Measurements from ENCODE around the gene GATA1.

The GATA1 gene

DNA sequence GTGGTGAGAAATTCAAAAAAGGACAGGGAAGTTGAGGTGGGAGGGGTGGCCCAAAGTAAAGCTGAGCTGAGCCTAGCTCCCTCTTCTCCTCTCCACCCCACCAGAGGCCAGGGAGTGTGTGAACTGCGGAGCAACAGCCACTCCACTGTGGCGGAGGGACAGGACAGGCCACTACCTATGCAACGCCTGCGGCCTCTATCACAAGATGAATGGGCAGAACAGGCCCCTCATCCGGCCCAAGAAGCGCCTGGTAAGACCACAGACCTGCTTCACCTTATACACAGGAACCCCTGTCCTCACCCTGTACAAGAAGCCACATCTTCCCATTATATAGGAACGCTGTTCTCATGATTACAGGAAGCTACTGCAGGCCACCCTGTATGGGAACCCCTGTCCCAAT lies 5.8 kb downstream of the GATA1 start:
- no peak for DNase-seq (ENCODE audit: low spot score)
- in situ Hi-C loops (cut with MboI; ENCODE audit: low sequenced_read_pairs, unreplicated experiment), result no loop called here
- TF ChIP-seq, protein P1, sequence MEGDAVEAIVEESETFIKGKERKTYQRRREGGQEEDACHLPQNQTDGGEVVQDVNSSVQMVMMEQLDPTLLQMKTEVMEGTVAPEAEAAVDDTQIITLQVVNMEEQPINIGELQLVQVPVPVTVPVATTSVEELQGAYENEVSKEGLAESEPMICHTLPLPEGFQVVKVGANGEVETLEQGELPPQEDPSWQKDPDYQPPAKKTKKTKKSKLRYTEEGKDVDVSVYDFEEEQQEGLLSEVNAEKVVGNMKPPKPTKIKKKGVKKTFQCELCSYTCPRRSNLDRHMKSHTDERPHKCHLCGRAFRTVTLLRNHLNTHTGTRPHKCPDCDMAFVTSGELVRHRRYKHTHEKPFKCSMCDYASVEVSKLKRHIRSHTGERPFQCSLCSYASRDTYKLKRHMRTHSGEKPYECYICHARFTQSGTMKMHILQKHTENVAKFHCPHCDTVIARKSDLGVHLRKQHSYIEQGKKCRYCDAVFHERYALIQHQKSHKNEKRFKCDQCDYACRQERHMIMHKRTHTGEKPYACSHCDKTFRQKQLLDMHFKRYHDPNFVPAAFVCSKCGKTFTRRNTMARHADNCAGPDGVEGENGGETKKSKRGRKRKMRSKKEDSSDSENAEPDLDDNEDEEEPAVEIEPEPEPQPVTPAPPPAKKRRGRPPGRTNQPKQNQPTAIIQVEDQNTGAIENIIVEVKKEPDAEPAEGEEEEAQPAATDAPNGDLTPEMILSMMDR (IDR thresholded peaks at IDR 0.05; ENCODE audit: borderline replicate concordance, control extremely low read depth, extremely low read depth, insufficient read depth, missing control alignments), result no peak

DNA sequence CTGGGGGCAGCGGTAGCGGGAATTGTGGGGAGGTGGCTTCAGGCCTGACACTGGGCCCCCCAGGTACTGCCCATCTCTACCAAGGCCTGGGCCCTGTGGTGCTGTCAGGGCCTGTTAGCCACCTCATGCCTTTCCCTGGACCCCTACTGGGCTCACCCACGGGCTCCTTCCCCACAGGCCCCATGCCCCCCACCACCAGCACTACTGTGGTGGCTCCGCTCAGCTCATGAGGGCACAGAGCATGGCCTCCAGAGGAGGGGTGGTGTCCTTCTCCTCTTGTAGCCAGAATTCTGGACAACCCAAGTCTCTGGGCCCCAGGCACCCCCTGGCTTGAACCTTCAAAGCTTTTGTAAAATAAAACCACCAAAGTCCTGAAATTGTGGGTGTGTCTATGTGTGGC lies 7.5 kb downstream of the GATA1 start:
- TF ChIP-seq, protein P1 (IDR thresholded peaks at IDR 0.05; ENCODE audit: borderline replicate concordance, control extremely low read depth, extremely low read depth, insufficient read depth, missing control alignments), result no peak
- in situ Hi-C loops (cut with MboI; ENCODE audit: low sequenced_read_pairs, unreplicated experiment), result no loop called here
- DNase-seq (ENCODE audit: low spot score), result no peak

DNA sequence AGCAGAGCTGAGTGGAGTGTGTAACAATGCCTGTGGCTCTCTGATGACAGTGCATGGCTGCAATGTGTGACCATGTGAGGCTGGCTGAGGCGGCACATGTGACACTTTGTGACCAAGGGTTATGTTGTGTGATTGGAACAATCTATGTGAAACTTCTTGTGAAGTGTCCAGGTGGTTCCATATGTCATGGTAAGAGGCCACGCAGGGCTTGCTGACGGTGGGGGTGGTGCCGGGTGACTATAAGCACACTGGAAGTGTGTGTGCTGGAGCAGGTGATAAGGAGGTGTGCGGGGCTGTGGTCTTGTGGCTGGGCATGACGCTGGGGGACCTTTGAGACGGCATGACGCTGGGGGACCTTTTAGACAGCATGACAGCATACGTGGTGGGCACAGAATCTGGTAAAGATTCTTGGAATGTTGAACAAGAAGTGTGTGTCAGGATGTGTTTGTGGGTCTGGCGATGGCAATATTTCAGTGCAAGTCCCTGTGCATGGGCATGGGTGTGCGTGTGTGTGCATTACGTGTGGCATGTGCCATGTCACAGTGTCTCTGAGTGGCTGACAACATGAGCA lies 8.0 kb downstream of the GATA1 start:
- TF ChIP-seq, protein P1 (IDR thresholded peaks at IDR 0.05; ENCODE audit: borderline replicate concordance, control extremely low read depth, extremely low read depth, insufficient read depth, missing control alignments), result no peak
- in situ Hi-C loops (cut with MboI; ENCODE audit: low sequenced_read_pairs, unreplicated experiment), result no loop called here
- DNase-seq (ENCODE audit: low spot score), result no peak

DNA sequence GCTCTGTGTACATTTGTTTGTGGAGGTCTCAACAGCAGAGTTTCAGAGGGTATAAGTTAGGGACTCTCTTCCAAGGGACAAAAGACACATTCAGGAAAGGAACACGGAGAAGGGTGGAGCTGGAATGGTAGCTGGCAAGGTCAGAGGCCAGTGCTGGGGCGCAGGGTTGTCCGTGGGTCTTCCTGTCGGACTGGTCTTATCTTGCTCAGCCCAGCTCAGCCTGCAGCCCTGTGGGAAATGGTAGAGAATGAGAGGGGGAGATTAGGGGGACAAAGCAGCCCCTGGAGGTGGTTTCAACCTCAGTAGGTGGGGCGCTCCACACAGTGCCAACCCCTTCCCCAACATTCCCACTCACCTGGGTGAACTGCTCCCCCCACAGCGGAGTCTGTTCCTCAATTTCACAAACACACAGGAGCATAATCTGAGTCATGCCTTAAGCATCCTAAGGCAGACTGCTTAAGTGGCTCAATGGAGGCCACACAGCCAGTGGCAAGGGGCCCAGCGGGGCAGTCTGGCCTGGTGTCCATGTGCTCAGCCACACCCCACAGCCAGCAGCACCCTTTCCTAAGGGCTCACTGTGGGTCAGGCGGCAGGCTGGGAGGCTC lies 8.6 kb downstream of the GATA1 start:
- in situ Hi-C loops (cut with MboI; ENCODE audit: low sequenced_read_pairs, unreplicated experiment), result no loop called here
- DNase-seq (ENCODE audit: low spot score), result no peak
- TF ChIP-seq, protein P1 (IDR thresholded peaks at IDR 0.05; ENCODE audit: borderline replicate concordance, control extremely low read depth, extremely low read depth, insufficient read depth, missing control alignments), result no peak

DNA sequence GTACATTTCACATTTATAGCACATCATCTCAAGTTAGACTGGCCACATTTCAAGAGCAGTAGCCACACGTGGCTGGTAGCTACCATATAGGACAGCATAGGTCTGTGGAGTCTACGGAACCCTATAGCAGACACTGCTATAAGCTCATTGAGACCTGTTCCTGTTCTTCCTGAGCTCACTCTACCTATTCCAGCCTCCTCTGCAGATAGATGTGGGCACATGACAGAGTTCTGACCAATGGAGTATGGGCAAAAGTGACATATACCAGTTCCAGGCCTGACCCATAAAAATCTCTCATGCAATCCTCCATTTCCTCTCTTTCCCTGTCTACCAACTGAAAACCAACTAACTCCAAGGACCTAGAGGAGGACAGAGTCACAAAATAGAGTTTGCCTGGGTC lies 11.9 kb downstream of the GATA1 start:
- in situ Hi-C loops (cut with MboI; ENCODE audit: low sequenced_read_pairs, unreplicated experiment), result no loop called here
- TF ChIP-seq, protein P1 (IDR thresholded peaks at IDR 0.05; ENCODE audit: borderline replicate concordance, control extremely low read depth, extremely low read depth, insufficient read depth, missing control alignments), result no peak
- DNase-seq (ENCODE audit: low spot score), result no peak

DNA sequence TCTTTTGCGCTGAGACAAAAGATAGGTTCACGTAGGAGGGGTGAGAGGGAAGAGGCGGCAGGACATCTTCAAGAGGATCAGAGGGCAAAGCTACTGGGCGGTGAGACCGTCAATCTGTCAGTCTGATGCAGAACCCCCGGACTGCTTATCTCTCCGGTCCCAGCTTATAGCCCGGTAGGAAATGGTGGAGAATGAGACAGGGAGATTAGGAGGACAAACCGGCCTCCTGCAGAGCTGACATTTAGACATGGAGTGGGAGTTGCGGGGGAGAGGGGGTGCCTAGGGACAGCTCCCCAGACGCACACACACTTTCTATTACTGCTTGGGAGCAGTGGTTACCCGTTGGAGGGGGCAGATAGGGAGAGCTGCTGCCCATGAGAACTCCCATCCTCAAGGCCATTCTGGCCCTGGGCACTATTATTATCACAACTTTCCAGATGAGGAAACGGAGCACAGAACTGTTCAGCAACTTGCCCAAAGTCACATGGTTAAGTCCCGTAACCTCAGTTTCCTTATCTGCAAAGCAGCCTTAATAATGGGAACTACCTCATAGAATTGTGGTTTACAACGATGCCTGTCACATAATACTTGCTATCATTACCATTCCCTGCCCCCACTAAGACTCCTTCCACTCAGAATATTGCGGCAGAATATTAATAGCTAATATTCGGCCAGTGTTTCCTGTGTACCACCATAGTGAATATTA lies 14.3 kb downstream of the GATA1 start:
- no peak for DNase-seq (ENCODE audit: low spot score)
- TF ChIP-seq, protein P1 (IDR thresholded peaks at IDR 0.05; ENCODE audit: borderline replicate concordance, control extremely low read depth, extremely low read depth, insufficient read depth, missing control alignments), result no peak
- in situ Hi-C loops (cut with MboI; ENCODE audit: low sequenced_read_pairs, unreplicated experiment), result no loop called here
